NT2/D1 (cell line): ENCODE measurements around the gene ACP2.

Experiments used
- DNase-seq: peaks from one replicate; pipeline ENCODE4 v3.0.0-alpha.2; 2011; ENCODE audit warnings: low read depth, low spot score
- H3K27me3 ChIP-seq: 2 replicates; pipeline ENCODE4 v1.6.0; 2011; ENCODE audit warnings: mild to moderate bottlenecking; ENCODE audit not compliant: insufficient read length, insufficient read depth
- H3K36me3 ChIP-seq: 2 replicates; pipeline ENCODE4 v1.6.1; 2011; ENCODE audit warnings: mild to moderate bottlenecking, low read length, mixed read lengths; ENCODE audit not compliant: insufficient read depth, insufficient read length
- H3K4me1 ChIP-seq: 2 replicates; pipeline ENCODE4 v1.5.1; 2011; ENCODE audit not compliant: insufficient read depth, insufficient read length
- H3K4me3 ChIP-seq: 2 replicates; pipeline ENCODE4 v1.5.1; 2011; ENCODE audit warnings: low read depth; ENCODE audit not compliant: insufficient read length
- H3K9ac ChIP-seq: 2 replicates; pipeline ENCODE4 v1.6.0; 2011; ENCODE audit warnings: low read depth; ENCODE audit not compliant: insufficient read length
- H3K9me3 ChIP-seq: 2 replicates; pipeline ENCODE4 v1.5.1; 2011; ENCODE audit warnings: mild to moderate bottlenecking, low read length; ENCODE audit not compliant: insufficient read depth
- SUZ12 ChIP-seq: IDR thresholded peaks from 2 replicates; pipeline ENCODE4 v1.6.1; 2011; ENCODE audit not compliant: insufficient read length, insufficient read depth; ENCODE audit errors: extremely low read depth
- YY1 ChIP-seq: IDR thresholded peaks from 2 replicates; pipeline ENCODE4 v1.6.1; 2011; ENCODE audit not compliant: insufficient read length, insufficient read depth
- ZNF274 ChIP-seq: IDR thresholded peaks from 2 replicates; pipeline ENCODE4 v1.6.1; 2011; ENCODE audit warnings: mild to moderate bottlenecking, low read depth, low read length

Gene ACP2

GRCh38 chr11:47248664-47249377 is at the start of gene ACP2:
TSS of gene ACP2 (minus strand) at chr11:47248814. CDS start at chr11:47248789, 25 bp downstream.
- peak; percentile 89 for DNase-seq
- Histone ChIP-seq H3K9ac (peak within 1 kb of the TSS; percentile 98), H3K27me3 (no peaks in the 10 kb centered on the region), H3K9me3 (no peaks in the 10 kb centered on the region), H3K36me3 (peaks cover 49% of the 10 kb centered on the region), H3K4me3 (peak within 1 kb of the TSS; percentile 97), H3K4me1 (peaks cover 3% of the 10 kb centered on the region)
- TF ChIP-seq YY1, result peak; percentile 99
- no peak for TF ChIP-seq SUZ12

- peaks cover 18% of the 10 kb centered on the region for H3K9me3 ChIP-seq
- H3K4me3 ChIP-seq, result no peak overlapping the region
- TF ChIP-seq ZNF274, result no peak
- no peak for TF ChIP-seq SUZ12
- TF ChIP-seq YY1, result no peak
- H3K27me3 ChIP-seq, result no peaks in the 10 kb centered on the region
- no peak overlapping the region for H3K9ac ChIP-seq
- no peaks in the 10 kb centered on the region for H3K4me1 ChIP-seq
- DNase-seq, result no peak
- peaks cover 73% of the 10 kb centered on the region for H3K36me3 ChIP-seq
Observed at GRCh38 chr11:47296045-47296444, 47.4 kb upstream of the ACP2 start.

GRCh38 chr11:47295385-47295784 is 46.8 kb upstream of the ACP2 start:
- peaks cover 79% of the 10 kb centered on the region for H3K36me3 ChIP-seq

GRCh38 chr11:47289856-47290255 is 41.2 kb upstream of the ACP2 start:
- Histone ChIP-seq H3K9ac (no peak overlapping the region), H3K27me3 (no peaks in the 10 kb centered on the region), H3K9me3 (no peaks in the 10 kb centered on the region), H3K4me3 (no peak overlapping the region), H3K36me3 (peaks cover 86% of the 10 kb centered on the region), H3K4me1 (no peaks in the 10 kb centered on the region)
- TF ChIP-seq ZNF274, result no peak
- TF ChIP-seq SUZ12, result no peak
- TF ChIP-seq YY1, result no peak
- no peak for DNase-seq

More at GRCh38 chr11:47295385-47295784, 46.8 kb upstream of the ACP2 start:
- Histone ChIP-seq H3K4me3 (no peak overlapping the region), H3K27me3 (no peaks in the 10 kb centered on the region), H3K9me3 (peaks cover 18% of the 10 kb centered on the region), H3K4me1 (no peaks in the 10 kb centered on the region), H3K9ac (no peak overlapping the region)
- TF ChIP-seq ZNF274, result no peak
- TF ChIP-seq SUZ12, result no peak
- no peak for TF ChIP-seq YY1
- no peak for DNase-seq

- Histone ChIP-seq H3K4me1 (no peaks in the 10 kb centered on the region), H3K4me3 (no peak overlapping the region), H3K27me3 (no peaks in the 10 kb centered on the region), H3K9ac (no peak overlapping the region), H3K9me3 (no peaks in the 10 kb centered on the region), H3K36me3 (peaks cover 88% of the 10 kb centered on the region)
- TF ChIP-seq YY1 (no peak), ZNF274 (no peak), SUZ12 (no peak)
- no peak for DNase-seq
Observed at GRCh38 chr11:47288066-47288465, 39.5 kb upstream of the ACP2 start.

- H3K9me3 ChIP-seq, result no peaks in the 10 kb centered on the region
- no peak for TF ChIP-seq ZNF274
- H3K9ac ChIP-seq, result no peak overlapping the region
- H3K4me3 ChIP-seq, result no peak overlapping the region
- DNase-seq, result no peak
- H3K27me3 ChIP-seq, result no peaks in the 10 kb centered on the region
- peaks cover 87% of the 10 kb centered on the region for H3K36me3 ChIP-seq
- H3K4me1 ChIP-seq, result no peaks in the 10 kb centered on the region
Observed at GRCh38 chr11:47285969-47286770, 37.6 kb upstream of the ACP2 start.

GRCh38 chr11:47284151-47284550 is 35.5 kb upstream of the ACP2 start:
- Histone ChIP-seq H3K4me1 (no peaks in the 10 kb centered on the region), H3K27me3 (no peaks in the 10 kb centered on the region), H3K9me3 (no peaks in the 10 kb centered on the region), H3K9ac (no peak overlapping the region), H3K36me3 (peaks cover 80% of the 10 kb centered on the region), H3K4me3 (no peak overlapping the region)
- TF ChIP-seq ZNF274, result no peak
- TF ChIP-seq YY1, result no peak
- no peak for TF ChIP-seq SUZ12
- no peak for DNase-seq
